KBM-7 (cell line): ENCODE data around the gene CCDC83.

Experiments used
- DNase-seq: peaks from one replicate; pipeline ENCODE4 v3.0.0-alpha.2; 2015
- in situ Hi-C: fragments of 300-500 bp; cut with MboI; formaldehyde crosslinking; loops from 2 replicates; pipeline ENCODE4 v1.14.3; 2020; ENCODE audit warnings: low sequenced_read_pairs, low pct_unique_long_range_greater_than_20kb, mixed read lengths

Gene CCDC83

DNA sequence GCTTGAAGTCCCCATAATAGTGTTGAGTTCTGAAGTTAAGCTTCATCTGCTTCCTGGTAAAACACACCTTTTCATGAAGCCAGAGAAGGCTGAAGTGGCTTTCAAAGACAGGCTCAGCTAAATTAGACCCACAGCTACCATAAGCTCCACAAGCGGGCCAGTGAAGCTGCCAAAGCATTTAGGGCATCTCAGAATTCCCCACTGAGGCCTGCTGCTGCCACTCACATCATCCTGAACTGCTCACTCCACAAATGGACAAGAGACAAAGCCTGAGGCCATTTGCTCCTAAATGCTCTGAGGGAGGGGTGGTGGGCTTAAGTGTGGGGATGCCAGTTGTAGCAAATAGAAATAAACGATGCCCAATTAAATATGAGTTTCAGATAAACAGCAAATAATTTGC is 14.6 kb downstream of the CCDC83 start:
- no peak for DNase-seq
- in situ Hi-C loops = no loop called here

DNA sequence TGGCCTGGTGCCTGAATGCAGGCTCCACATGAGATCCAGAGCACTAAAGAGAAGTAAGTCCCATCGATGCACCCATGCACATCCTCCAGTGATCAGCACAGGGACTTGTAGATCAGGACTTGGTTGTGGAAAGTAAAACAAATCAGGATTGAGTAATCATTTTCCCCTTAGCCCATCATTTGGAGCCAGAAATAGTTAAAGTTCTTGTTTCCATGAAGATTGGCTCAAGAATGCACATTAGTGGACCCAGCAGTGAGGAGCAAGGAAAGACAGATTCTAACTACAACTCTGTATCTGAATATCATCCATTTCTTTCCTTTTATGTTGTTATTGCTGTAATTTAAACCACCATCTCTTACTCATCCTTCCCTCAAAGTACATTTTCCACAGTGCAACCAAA is 19.1 kb downstream of the CCDC83 start:
- in situ Hi-C loops = no loop called here
- DNase-seq = no peak

DNA sequence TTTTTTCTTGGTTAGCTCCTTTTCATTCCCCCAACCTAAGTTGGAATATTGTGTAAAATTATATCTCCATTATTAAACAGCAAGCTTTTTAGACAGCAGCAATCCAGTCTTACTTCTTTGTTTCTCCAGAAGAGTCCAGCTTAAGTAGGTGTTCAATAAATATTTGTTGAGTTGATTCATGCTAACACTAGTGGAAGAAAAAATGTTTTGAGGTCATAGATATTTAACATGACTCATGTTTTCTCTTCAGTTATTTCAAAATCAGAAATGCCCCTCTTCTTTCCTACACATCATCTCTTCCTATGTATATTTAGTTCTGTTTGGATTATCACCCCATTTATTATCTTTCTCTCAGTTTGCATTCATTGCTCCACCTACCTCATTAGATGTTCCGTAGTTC is 20.3 kb downstream of the CCDC83 start:
- no peak for DNase-seq

DNA sequence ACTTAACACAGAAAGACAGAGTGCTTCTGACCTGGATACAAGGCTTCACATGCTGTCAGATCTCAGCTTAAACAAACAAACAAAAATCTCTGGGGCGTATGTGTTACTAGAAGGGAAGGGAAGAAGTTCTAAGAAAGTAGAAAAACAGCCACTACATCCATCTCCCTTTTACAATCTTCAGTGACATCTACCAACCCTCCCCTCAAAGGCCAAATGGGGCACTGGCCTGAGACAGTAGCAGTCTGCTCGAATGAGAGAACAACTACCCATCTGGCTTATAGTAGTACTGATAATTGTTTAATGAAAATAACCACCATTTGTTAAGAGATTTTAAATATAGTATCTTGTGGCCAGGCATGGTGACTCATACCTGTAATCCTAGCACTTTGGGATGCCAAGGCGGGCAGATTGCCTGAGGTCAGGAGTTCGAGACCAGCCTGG is 29.4 kb downstream of the CCDC83 start:
- DNase-seq = no peak
- in situ Hi-C loops = no loop called here

More for the DNA sequence above, 20.3 kb downstream of the CCDC83 start:
- in situ Hi-C loops = no loop called here

DNA sequence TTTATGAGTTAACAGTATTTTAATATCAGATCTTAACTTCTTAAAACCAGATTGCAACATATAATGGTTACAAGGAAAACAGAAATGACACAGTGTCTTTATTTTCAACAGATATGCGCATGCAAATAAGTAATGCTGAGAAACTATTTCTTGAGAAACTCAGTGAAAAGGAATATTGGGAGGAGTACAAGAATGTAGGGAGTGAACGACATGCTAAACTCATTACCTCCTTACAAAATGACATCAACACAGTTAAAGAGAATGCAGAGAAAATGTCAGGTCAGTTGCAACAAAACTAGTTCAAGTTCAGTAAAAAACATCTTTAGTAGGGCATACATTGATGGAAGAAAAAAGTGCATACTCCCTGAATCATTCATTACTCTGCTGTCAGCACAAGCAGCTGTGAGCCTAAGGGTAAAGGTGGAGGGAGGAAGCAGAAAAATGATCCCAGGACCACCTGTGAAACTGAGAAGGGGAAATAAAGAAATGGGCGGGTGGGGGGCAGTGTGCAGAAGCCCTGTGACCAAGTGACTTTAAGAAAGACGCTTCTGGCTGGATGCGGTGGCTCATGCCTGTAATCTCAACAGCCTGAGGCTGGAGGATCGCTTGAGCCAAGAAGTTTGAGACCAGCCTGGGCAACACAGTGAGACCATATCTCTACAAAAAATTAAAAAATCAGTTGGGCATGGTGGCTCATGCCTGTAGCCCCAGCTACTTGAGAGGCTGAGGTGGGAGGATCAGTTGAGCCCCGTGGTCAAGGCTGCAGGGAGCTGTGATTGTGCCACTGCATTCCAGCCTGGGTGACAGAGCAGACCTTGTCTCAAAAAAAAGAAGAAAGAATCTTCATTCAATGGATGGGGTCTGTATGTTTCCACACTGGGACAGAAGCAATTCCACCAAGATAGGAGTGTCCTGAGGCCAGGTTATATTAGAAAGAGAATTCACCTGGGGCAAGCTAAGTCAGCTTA is 31.2 kb downstream of the CCDC83 start:
- in situ Hi-C loops = no loop called here
- DNase-seq = no peak

DNA sequence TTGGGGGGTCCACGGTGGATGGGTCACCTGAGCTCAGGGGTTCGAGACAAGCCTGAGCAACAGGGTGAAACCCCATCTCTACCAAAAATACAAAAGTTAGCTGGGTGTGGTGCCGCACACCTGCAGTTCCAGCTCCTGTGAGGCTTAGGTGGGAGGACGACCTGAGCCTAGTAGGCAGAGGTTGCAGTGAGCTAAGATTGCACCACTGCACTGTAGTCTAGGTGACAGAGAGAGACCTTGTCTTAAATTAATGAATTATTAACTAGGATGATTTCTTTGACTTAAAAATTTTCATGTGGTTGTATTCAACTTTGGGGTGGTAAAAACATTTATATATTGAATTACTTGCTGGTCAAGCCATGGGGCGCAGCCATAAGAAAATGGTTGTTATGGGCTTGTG is 33.9 kb downstream of the CCDC83 start:
- in situ Hi-C loops = no loop called here
- no peak for DNase-seq

DNA sequence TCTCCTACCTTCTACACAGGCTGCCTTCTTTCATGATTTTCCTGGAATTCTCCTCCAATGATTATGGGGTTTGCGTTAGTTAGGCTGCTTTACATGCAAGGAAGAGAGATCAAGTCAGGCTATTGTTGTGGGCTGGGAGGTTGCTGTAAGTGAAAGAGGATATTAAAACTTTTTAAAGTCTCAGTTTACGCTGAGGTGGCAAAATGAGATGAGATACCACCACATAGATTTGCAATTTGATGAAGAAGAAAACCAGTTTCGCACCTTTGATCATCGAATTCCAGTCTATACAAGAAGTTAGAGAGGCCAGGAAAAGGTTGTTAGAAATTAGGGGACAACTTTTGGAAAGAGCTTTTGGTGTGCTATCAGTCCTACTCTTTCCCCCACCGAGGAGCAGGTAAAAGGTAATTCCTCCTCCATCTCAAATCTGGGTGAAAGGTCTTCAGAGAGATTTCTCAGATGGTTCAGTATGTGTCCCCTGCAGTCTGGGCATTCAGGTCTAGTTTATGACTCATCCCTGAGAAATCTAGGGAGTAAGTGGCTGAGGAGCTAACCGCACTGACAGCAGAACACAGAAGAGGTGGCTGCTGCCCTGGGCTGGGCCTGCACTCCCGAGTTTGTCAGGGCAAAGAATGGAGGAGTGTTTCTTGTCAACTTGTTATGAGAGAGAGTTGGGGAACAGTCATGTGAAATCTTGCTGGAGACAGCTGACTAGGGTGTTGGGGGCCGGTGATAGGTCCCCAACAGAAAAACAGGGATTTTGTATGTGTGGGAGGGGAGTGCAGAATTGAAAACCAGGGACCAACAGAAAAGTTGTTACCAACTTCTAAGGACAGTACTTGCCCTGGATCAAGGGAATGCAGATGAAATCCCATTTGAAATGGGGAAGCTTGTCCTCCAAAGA is 34.7 kb downstream of the CCDC83 start:
- no peak for DNase-seq
- in situ Hi-C loops = no loop called here

DNA sequence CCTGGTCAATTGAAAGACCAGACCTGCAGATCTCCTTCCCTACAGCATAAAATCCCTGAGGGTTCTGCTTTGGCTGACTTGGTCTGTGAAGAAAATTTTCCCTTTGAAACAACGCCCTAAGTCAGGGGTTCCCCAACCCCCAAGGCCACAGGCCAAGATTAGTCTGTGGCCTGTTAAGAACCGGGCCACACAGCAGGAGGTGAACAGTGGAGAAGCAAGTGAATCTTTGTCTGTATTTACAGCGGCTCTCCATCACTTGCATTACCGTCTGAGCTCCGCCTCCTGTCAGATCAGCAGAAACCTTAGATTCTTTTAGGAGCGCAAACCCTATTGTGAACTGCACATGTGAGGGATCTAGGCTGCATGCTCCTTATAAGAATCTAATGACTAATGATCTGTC is 38.2 kb downstream of the CCDC83 start:
- DNase-seq = no peak
- in situ Hi-C loops = no loop called here

DNA sequence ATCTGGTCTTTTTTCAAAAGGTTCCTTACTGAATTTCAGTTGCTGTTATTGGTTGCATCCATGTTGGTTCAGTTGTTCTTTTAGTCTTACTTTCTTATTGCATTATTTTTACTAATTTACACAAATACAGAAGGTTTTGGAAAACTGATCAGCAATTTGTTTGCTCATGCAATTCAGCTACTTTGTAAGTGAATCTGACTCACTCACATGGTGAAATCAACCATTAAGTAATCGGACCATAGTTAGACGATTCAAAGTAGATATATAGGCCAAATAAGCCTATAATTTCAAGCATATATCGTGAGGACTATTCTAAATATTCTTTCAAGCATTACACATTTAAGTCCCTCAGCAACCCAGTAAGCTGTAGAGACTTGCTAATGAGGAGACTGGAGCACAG is 41.7 kb downstream of the CCDC83 start:
- no peak for DNase-seq
- in situ Hi-C loops = no loop called here

DNA sequence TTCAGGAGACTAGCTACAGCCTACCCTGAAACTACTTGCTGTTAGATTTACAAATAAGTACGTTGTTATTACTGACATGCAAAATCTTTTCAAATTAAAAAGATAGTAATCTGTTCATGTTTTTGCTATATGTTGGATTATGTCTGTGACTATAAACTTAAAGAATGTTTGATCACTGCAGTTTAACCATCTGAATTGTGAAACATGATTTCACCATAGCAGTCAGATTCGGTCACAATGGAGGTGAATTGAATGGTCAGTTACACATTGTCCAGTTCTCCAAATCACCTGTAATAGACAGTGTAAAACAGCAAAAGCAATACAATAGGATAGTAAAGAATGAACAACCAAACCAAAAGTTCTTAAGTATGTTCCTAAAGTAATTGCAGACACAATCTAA is 43.3 kb downstream of the CCDC83 start:
- DNase-seq = no peak
- in situ Hi-C loops = no loop called here

DNA sequence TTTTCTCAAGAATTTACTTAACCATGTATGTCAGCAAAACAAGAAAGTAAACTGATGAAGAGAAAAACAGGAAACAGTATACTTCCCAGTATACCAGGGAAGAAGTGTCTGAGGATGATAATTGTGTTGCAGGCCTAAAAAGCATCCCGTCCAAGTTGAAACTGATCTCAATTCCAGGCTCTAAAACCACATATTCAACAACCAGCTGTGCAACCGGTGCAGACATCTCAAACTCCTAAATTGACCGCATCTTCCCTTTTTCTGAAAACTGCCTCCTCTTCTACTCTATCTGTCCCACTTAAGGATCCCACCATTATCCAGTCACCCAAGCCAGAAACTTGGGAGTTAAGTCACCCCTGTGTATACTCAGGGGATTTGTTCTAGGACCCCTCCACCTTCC is 47.2 kb downstream of the CCDC83 start:
- in situ Hi-C loops = no loop called here
- peak; percentile 84 for DNase-seq

DNA sequence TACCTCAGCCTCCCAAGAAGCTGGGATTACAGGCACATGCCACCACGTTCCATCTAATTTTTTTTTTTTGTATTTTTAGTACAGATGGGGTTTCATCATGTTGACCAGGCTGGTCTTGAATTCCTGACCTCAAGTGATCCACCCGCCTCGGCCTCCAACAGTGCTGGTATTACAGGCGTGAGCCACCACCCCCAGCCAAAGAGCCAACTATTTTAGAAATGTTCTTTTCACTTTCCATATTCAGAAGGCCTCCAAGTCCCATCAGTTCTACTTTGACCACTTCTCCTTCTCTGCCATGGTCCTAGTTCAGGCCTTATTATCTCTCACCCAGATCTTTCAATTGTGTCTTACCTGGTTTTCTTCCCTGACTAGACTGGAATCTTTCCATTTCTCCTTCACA is 48.2 kb downstream of the CCDC83 start:
- no peak for DNase-seq
- in situ Hi-C loops = no loop called here

DNA sequence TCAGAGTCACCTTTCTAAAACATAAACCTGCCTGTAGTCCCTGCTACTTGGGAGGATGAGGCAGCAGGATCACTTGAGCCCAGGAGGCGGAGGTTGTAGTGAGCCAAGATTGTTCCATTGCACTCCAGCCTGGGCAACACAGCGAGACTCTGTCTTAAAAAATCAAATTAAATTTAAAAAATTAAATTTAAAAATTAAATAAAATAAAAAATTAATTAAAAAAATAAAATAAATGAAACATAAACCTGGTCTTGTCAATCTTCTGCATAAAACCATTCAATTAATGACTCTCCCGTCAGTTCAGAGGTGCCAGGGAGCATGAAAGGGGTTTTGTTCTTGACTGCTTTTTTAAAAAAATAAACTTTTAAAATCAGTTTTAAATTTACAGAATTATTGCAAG is 48.6 kb downstream of the CCDC83 start:
- in situ Hi-C loops = no loop called here

DNA sequence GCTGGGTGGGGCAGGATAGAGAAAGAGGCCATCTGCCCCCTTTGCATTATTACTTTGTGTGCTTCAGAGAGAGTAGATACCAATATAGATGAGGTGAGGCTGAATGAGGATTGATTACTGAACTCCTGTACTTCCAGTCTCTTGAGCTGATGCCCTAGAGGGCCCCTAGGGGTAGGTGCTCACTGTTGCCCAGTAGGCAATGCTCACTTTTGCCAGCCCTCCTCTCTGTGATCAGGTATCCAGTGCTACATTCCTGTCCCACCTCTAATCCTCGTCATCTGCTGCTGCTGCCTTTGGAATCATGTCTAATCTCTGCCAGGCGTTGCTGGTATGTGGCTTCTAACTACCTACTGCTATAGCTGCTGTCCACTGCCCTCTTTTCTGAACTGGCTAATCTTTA is 57.2 kb downstream of the CCDC83 start:
- DNase-seq = no peak
- in situ Hi-C loops = no loop called here

More for the DNA sequence above, 48.6 kb downstream of the CCDC83 start:
- DNase-seq = no peak

DNA sequence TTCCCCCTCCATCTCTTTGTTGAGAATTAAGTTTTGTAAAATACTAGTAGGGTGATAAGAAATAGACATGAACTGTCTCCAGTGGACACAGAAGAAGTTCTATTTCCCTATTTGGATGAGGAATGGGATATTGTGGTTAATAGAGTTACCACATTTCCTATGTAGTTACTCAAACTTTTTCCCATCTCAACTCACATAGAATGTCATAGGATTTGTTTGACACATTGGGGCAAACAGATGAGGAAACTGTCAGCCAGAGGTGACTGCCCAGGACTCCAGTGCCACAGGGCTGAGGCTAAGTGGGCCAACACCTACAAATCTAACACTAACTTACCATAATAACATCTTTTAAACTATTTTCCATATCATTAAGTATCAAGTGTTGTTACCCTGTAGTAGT is 58.3 kb downstream of the CCDC83 start:
- in situ Hi-C loops = no loop called here
- no peak for DNase-seq

DNA sequence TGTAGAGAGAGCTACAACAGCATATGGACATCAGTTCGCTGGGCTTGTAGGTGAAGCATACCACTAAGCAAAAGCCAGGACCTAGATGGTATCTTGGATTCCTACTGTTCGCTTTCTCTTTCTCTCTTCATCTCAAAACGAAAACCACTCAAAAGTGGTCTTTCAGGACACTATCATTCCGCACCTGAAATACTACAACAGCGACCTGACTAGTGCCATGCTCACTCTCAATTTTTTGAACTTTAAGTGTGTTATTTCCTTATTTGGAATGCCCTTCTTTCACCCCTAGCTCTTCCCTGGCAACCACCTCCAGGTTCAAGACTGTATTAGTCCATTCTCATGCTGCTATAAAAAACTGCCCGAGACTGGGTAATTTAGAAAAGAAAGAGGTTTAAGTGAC is 59.2 kb downstream of the CCDC83 start:
- in situ Hi-C loops = no loop called here
- DNase-seq = no peak

DNA sequence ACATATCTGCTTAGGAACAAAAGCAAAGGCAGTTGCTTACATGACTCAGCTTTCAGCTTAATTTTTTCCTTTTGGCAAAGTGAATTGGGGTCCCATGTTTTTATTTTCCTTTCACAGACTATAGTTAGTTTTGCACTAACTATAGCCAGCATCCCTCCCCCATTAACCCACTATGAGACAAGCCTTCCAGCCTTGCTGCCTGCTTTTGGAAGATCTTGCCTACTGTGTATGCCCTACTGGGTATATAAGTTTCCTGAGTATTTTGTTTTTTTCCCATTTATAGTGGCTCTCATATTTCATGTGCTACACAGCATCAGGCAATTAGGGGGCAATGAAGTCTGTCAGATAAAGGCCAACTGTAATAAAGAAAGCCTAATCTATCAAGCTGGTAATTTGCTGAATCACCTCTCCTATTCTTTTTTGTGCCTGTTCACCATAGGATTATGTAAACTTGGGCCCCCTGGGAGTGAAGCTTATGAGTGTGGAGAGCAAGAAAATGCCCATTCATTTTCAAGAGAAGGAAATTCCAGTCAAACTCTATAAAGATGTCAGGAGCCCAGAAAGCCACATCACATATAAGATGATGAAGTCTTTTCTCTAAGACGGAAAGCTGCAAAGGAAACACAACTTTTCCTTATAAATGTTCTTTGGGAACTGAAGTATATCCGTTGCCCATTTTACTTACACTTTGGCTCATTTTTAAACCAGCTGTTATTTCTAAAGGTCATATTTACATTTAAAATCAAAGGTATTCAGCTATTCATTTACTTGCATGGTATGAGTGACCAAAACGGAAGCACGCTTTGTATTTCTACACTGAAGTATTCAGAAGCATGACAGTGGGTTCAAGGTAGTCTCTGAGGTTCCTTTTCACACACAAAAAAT is 64.0 kb downstream of the CCDC83 start:
- in situ Hi-C loops = no loop called here
- DNase-seq = no peak

DNA sequence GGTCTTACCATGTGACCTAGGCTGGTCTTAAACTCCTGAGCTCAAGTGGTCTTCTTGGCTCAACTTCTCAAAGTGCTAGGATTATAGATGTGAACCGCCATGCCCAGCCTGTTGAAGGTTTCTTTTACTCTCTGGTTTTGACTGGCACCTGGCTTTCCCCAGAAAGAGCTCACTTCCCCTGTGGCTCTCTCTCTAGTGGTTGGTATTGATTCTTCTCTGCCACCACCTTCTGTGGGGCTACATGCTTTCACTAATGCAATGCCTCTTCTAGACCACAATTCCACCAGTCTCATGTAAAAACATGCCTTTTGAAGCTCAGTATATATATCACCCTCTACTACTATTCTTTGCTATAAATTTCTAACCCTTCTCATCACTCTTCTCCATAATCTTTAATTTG is 67.2 kb downstream of the CCDC83 start:
- in situ Hi-C loops = no loop called here
- no peak for DNase-seq

DNA sequence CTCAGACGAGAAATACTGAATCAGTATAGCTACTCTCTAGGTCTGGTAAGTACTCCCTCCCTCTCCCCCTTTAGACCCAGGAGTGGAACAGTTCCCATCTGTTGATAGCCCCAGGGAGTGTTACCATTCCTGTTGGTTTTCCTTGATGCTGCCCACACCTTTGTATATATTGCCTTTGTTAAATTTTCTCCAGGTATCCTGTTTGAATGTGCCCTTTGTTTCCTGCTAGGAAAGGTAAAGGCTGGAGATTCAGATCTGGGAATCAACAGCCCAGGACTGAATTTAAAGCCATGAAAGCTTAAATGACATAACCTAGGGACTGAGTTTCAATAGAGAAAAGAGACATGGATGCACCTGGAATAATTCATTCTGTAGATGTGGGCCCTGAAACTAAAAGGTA is 68.3 kb downstream of the CCDC83 start:
- in situ Hi-C loops = no loop called here
- DNase-seq = no peak
